GM12891 (cell line): ENCODE data around the gene UBE2H.

Experiments
- PAX5 ChIP-seq: IDR thresholded peaks from 2 replicates; pipeline ENCODE4 v1.6.1; 2011; ENCODE audit warnings: low read length, moderate library complexity, mild to moderate bottlenecking; ENCODE audit not compliant: insufficient read depth, severe bottlenecking
- POLR2A ChIP-seq: IDR thresholded peaks from 2 replicates; pipeline ENCODE4 v1.6.1; 2011; ENCODE audit warnings: low read depth, low read length, control low read depth
- POLR2AphosphoS5 ChIP-seq: IDR thresholded peaks from 2 replicates; pipeline ENCODE4 v1.6.1; 2011; ENCODE audit warnings: low read depth, low read length, control low read depth

GRCh38 chr7:129877146-129877792, 75.5 kb downstream of the UBE2H start:
- no peak for TF ChIP-seq POLR2A
- no peak for TF ChIP-seq POLR2AphosphoS5
- no peak for TF ChIP-seq PAX5
